GM10847 (cell line): ENCODE measurements around the gene AVPR2.

Source experiments
- POLR2A ChIP-seq: IDR thresholded peaks from 2 replicates; pipeline ENCODE4 v1.6.1; 2011; ENCODE audit not compliant: insufficient read length; ENCODE audit errors: extremely low read depth

AVPR2 gene

DNA sequence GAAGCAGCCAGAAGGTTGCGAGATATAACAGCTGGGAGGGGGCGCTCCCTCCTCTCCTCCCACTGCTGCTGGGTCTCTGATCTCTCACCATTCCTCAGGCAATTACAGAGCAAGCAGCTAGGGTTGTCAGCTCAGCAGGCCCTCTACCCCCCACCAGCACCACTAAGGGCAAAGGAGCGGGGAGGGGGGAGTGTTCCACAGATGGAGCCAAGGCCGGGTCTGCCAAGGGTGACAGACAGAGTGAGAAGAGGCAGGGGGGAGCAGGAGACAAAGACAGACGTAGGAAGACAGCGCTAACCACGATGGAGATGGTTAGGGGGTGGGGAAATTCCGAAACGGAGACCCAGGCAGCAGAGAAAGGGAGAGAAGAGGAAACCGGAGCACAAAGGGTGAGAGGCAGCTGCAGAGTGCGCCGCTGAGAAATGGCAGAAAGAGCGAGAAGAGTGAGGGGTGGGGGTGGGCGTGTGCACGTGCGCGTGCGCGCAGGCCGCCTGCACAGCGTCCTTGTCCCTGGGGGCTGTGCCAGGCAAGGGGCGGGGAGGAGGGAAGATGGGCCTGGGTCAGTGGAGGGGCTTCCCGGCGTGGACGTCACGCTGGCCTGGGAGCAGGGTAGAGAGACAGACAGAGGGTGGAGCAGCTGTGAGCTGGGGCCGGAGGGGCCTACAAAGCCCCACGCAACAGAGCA is 25.4 kb upstream of the AVPR2 start:
- TF ChIP-seq POLR2A, result no peak

DNA sequence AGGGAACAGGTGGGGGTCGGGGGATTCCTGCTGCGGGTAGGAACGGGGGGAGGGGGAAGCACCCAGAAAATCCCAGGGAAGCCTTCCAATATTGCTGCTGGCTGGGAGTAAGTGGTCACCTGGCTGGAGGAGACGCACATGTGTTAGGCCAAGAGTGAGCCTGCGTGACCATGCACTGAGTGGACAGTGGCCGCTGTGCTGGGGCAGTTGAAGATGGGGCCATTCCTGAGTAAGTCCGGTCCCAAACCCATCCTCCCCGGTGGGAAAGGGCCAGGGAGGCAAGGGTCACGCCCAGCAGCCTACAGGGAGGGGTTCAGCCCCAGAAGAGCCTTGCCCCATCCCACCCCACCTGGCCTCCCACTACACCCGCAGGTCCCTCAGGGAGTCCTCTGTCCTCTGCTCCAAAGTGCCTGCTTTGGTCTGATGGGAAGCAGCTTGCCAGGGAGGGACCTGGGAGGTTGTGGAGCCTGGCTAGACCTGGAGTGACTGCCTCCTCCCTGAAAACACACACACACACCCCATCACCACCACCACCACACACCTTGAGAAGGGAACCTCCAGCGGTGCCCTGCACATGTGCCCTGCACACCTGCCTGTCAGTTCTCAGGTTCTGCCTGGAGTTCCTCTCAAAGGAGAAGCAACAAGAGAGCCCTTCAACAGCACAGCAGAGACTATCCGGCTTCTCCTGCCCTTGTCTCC is 24.6 kb upstream of the AVPR2 start:
- no peak for TF ChIP-seq POLR2A

DNA sequence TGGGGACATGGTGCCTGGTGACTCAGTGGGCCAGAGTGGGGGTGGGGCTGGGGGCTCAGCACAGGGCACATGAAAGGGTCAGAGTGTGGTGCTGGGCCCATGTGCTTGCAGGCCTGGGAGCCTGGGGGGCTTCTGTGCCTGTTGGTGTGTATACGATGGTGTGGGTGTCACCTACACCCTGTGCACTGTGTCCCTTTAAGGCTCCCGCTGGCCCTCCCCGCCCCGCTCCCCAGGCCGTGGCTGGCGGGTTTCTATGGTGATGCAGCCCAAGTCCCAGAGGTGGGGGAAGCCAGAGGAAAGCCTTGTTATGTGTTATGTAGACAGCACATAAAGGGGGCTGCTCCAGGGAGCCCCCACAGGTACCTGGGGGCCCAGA is 24.0 kb upstream of the AVPR2 start:
- no peak for TF ChIP-seq POLR2A

DNA sequence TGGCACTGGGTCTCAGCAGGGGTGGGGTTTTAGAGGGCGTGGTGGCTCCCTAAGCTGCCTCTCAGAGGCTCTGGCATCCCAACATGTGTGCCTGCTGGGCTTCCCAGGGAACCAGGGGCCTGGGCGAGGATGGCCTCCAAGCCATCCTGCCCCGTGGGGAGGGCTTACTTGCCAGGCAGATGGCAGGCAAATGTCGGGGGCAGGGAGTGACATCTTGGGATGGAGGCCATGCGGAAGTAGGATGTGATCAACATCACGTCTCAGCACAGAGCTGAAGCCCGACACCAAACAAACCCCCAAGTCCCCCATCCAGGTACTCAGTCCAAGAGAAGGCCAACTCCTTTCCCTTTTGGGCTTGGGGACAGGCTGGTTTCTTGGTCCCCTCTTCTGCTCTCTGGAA is 23.2 kb upstream of the AVPR2 start:
- no peak for TF ChIP-seq POLR2A

DNA sequence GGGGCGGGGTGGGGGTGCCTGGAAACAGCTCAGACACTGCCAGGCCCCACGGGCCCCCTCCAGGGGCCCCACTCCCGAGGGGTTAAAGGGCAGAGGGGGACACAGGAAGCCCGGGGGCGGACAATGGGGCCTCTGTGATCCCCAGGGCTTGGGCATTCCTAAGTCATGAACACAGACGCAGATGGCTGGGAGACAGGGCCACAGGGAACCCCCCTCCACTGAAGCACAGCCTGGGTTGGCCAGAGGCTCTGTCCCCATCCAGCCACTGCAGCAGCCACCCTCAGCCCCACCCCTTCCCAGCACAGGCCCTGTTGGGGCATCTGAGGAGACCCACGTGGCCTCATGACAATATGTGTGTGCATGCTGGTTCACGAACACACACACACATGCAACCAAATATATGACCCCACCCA is 22.4 kb upstream of the AVPR2 start:
- no peak for TF ChIP-seq POLR2A

DNA sequence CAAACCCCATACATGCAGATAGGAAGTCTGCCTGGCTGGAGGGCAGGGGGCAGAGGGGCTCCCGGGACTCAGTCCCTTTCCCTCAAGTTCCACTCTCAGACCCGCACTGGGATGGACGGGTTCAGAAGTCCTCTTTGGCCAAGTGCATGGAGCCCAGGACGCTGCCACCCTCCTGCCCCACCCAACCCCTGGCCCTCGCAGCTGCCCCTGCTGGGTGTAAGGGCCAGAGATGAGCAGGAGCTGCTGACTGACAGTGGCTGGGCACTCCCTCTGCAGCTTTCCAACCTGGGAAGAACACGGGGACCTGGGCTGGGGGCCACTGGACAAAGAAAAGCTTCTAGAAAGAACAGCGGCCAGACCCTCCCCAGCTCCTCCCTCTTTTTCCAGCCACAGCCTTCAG is 21.9 kb upstream of the AVPR2 start:
- no peak for TF ChIP-seq POLR2A

DNA sequence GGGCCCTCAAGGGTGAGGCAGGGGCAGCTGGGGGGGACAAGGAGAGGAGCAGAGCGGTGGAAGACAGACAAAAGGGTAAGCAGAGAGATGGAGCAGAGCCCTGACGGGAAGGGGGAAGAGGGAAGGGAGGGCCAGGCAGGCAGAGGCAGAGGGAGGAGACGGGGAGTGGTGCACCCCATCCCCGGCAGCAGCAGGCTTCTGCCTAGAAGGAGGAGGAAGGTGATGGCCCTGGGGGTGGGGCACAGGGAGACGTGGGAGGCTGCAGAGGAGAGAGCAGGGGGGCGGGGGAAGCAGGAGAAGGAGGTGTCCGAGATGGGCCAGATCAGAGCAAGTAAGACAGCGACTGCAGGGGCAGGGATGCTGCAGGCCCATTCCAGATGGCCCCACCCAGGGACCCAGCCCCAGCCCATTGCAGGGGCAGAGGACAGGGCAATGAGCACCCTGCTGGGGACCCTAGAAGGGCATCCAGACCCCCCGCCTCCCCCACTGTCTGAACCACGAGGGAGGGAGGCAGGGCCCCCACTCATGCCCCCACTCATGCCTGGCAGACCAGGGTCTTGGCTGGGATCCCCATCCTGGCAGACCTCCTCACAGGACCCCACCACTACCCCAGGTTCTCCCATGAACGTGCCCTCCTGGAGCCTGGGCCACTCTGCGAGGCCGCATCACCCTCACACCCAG is 21.2 kb upstream of the AVPR2 start:
- TF ChIP-seq POLR2A, result no peak

DNA sequence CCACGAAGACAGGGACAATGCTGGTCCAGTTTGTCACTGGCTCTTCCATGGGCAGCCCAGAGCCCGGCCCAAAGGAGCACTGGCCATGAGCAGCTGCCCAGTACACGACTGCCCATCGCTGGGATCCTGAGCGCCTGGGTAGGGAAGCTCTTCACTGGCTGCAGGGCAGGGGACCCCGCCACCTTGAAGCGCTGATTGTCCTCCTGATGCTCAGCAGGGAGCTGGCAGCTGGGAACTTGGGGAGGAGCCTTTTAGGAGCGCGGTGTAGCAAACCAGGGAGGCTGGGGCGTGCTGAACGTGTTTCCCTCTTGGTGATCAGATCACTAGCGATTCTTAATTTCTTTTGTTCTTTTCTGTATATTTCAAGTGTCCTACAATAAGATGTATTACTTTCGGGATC is 20.3 kb upstream of the AVPR2 start:
- TF ChIP-seq POLR2A, result no peak

DNA sequence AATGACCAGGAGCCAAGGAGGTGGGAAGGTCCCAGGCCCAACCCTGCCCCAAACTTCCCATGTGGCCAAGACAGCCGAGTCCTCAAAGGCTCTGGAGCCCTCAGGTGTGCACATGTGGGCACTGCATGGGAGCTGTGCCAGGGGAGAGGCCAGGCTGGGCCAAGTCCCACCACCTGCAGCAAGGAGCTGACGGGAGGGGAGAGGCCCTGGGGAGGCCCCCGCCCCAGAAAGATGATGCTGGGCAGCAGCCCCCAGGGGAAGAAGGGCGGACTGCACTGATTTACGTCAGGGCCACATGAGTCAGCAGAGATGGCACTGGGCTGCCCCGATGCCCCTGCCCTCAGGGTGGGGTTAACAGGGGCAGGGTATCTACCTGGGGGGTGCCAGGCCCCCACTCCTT is 19.9 kb upstream of the AVPR2 start:
- no peak for TF ChIP-seq POLR2A

DNA sequence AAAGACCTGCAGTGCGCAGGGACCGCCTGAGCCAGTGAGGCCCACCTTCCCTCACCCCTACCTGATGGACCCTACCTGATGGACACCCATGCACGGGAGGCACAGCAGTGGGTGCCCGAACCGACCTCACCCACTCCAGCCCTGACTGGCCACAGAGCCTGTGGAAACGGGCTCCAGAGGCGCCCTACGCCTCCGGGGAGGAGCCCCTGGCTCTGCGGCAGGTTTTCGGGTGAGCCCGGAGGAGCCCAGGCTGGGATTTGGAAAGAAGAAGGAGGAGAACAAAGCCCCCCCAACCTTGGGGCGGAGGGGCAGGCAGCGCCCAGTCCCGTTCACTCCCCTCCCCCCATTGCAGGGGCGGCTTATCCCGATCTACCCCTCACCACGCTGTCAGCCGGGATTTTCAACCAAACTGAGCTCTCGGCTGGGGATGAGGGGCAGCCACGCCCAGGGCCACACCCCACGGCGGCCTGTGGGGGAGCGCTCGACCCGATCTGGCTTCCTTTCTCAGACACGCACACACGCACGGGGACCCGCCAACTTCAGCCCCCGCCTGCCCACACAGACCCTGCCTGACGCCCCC is 19.2 kb upstream of the AVPR2 start:
- no peak for TF ChIP-seq POLR2A

DNA sequence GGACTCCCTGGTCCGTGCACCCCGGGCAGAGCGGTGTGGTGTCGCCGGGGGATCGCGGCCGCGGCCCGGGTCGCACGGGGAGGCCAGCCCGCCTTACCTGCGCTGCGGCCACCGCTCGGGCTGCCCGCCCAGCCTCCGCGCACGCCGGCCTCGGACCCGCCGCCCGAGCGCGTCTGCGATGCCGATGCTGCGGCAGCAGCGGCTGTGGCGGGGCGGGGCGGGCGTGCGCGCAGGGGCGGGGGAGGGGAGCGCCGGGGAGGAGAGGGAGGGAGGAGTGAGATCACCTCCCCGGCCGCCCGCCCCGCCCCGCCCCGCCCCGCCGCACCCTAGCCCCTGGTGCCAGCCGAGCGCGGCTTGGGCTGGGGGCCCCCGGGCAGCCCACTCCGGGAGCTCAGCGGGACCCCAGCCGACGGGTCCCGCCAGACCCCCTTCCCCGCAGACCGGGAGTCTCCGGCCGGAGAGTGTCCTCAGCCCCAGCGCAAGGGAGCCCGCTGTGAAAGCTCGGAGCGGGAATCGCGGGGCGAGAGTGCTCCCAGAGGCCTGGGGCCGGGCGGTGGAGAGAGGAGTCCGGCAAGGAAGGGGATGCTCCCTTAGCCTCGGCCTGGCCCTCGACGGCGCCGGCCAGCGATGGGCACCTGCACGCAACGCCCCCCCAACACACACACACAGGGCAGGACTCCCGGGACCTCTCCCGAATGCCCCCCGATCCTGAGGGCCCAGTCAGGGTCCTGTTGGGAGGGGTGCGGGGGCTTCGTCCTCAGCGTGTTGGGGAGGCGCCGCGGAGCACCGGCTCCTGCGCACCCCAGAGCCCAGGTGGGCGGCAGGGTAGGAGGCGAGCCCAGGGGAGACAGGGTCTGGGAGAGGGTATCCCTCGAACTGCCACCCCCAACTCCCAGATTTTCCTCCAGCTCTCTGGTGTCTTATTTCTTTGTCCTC is 18.2 kb upstream of the AVPR2 start, which contains the start of gene L1CAM:
TSS of gene L1CAM (minus strand) at position 206 of the 936 bp plus-strand sequence. CDS start 10,337 bp downstream, outside the sequence.
- TF ChIP-seq POLR2A, result no peak

DNA sequence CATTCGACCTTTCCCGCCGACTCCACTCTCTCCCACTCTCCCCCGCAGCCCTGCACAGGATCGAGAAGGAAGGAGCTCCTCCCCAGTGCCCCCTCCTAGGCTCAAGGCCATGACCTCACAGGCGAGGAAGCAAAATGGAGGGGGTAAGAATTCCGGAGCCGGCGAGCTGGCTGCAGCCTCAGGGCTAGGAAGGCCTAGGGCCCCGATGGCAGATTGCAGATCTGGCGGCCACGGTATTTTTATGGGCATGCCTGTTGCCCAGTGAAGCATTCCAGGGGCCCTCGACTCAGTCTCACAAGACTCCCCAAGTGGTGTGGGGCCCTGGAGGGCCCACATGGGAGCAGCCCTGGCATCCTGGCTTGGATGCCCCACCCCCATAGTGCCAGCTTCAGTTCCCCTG is 17.6 kb upstream of the AVPR2 start:
- TF ChIP-seq POLR2A, result no peak

DNA sequence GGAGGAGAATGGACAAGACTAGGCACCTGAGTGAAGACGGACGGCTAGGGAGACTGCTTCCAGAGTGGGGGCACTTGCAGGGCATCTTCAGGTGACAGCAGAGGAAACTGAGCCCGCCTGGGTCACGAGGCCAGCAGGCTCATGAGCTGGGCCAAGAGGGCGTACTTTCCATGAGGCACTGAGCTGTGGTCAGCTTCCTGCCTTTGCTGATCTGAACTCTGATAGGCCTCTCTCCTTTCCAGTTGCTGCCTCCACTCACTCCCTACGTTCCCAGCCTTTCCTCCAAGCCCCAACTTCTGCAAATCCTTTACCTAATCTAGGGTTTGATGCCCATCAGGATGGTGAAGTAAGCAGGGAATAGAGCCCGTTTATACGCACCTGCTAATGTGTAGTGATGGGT is 17.1 kb upstream of the AVPR2 start:
- no peak for TF ChIP-seq POLR2A

DNA sequence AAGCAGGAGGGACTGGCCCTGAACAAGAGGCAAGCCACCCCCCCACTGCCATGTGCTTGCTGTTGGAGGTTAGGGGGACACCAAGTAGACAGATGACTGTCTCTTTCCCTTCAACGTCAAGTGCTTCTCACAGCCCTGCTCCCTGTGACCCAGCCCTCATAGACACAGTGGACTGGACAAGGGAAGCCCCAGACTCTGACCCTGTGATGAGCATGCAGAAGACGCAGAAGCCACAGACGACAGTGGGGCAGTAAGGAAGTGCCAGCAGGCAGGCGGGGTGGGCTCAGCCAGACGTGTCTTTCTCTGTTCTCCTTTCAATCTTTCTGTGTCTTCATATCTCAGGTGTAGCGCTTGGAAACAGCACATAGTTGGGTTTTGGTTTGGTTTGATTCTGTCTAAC is 16.1 kb upstream of the AVPR2 start:
- no peak for TF ChIP-seq POLR2A

DNA sequence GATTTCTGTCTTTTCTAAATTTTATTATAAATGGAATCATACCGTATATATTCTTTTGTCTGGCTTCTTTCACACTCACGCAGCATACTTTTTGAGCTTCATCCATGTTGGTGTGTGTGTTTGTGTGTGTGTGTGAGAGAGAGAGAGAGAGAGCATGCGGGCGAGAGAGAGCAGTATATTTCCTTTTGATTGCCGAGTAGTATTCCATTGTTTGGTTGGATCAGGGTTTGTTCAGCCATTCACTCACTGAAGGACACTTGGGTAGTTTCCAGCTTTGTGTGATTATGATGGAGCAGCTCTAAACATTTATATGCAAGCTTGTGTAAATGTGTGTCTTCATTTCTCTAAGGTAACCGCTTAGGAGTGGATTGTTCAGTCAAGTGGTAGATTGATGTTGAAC is 15.3 kb upstream of the AVPR2 start:
- no peak for TF ChIP-seq POLR2A
